K562 (cell line): ENCODE data around the gene MRPL55. TPM values are rescaled to one million over a fixed set of nuclear protein-coding genes. Genes with fewer than 3 reads are reported as not detected.

Experiments used
- ARNT ChIP-seq, 2 experiments: fragments of 450-650 bp; IDR thresholded peaks; 2 replicates each; pipeline ENCODE4 v1.6.1; 2016; ENCODE audit warnings: mild to moderate bottlenecking in 1 of 2
- ASH1L ChIP-seq: fragments of 450-650 bp; IDR thresholded peaks from 2 replicates; pipeline ENCODE4 v1.6.1; 2018; ENCODE audit warnings: borderline replicate concordance, mild to moderate bottlenecking, low read depth; ENCODE audit not compliant: partially characterized antibody
- CBFB ChIP-seq: sonication (generic); formaldehyde crosslinking; IDR thresholded peaks from 2 replicates; pipeline ENCODE4 v1.4.0; 2020; ENCODE audit warnings: mild to moderate bottlenecking, missing genetic modification reagents
- FOXA3 ChIP-seq, 2 experiments: fragments of 450-650 bp in 1 of 2; sonication (generic) in 1 of 2; formaldehyde crosslinking; IDR thresholded peaks in 1 of 2; conservative IDR thresholded peaks in 1 of 2; 2 replicates each; pipeline versions ENCODE4 v1.4.0 to v1.8.0; 2020 to 2022; ENCODE audit warnings: mild to moderate bottlenecking in 2 of 2, missing genetic modification reagents in 1 of 2
- GABPB2 ChIP-seq: fragments of 250-450 bp; sonication (Bioruptor Pico); conservative IDR thresholded peaks from 2 replicates; pipeline ENCODE4 v1.5.1; 2021; ENCODE audit warnings: mild to moderate bottlenecking
- HNRNPLL ChIP-seq: fragments of 200-400 bp; formaldehyde crosslinking; IDR thresholded peaks from 2 replicates; pipeline ENCODE4 v1.6.1; 2017; ENCODE audit warnings: low read length, low read depth, mild to moderate bottlenecking; ENCODE audit not compliant: poor library complexity, severe bottlenecking
- JUND ChIP-seq, 2 experiments: IDR thresholded peaks; 2 replicates in 1 of 2; 3 replicates in 1 of 2; pipeline ENCODE4 v1.6.1; 2011; ENCODE audit warnings: borderline replicate concordance in 2 of 2, low read depth in 2 of 2, low read length in 2 of 2, improper control_type of control experiment in 1 of 2, missing biosample characterization in 1 of 2, missing genetic modification characterization in 1 of 2, missing genetic modification reagents in 1 of 2
- NR2F6 ChIP-seq: fragments of 450-650 bp; formaldehyde crosslinking; IDR thresholded peaks from 2 replicates; pipeline ENCODE4 v1.4.0; 2020; ENCODE audit warnings: mild to moderate bottlenecking
- NR3C1 ChIP-seq: sonication (generic); formaldehyde crosslinking; IDR thresholded peaks from 2 replicates; pipeline ENCODE4 v1.8.1; 2022; ENCODE audit warnings: missing genetic modification reagents
- PHB ChIP-seq: fragments of 250-450 bp; sonication (Bioruptor Pico); IDR thresholded peaks from 2 replicates; pipeline ENCODE4 v1.5.0; 2021
- PHTF2 ChIP-seq: fragments of 250-450 bp; sonication (Bioruptor Pico); IDR thresholded peaks from 2 replicates; pipeline ENCODE4 v1.5.0; 2021; ENCODE audit warnings: mild to moderate bottlenecking
- POLR2AphosphoS5 ChIP-seq: IDR thresholded peaks from 2 replicates; pipeline ENCODE4 v1.6.1; 2011; ENCODE audit warnings: mild to moderate bottlenecking, low read depth, low read length, moderate library complexity; ENCODE audit not compliant: control insufficient read depth, insufficient read depth
- RB1 ChIP-seq: fragments of 450-650 bp; IDR thresholded peaks from 2 replicates; pipeline ENCODE4 v1.6.1; 2017; ENCODE audit warnings: low read depth, mild to moderate bottlenecking
- SAFB ChIP-seq: fragments of 200-400 bp; formaldehyde crosslinking; IDR thresholded peaks from 2 replicates; pipeline ENCODE4 v1.6.1; 2017; ENCODE audit warnings: low read depth, low read length, borderline replicate concordance
- TAL1 ChIP-seq: fragments of 450-650 bp; IDR thresholded peaks from 2 replicates; pipeline ENCODE4 v1.6.1; 2016; ENCODE audit warnings: mild to moderate bottlenecking
- ZC3H11A ChIP-seq: IDR thresholded peaks from 2 replicates; pipeline ENCODE4 v1.6.1; 2012; ENCODE audit warnings: low read depth, low read length, improper control_type of control experiment
- ZC3H4 ChIP-seq: sonication (generic); formaldehyde crosslinking; IDR thresholded peaks from 2 replicates; pipeline ENCODE4 v1.9.0; 2021; ENCODE audit warnings: missing genetic modification reagents, borderline replicate concordance
- ZNF146 ChIP-seq: IDR thresholded peaks from one replicate; pipeline ENCODE4 v1.6.1; 2018; ENCODE audit warnings: missing compliant biosample characterization; ENCODE audit not compliant: unreplicated experiment
- ZNF224 ChIP-seq: sonication (generic); formaldehyde crosslinking; IDR thresholded peaks from 2 replicates; pipeline ENCODE4 v1.8.0; 2022; ENCODE audit warnings: mild to moderate bottlenecking, missing genetic modification reagents
- ZNF274 ChIP-seq: IDR thresholded peaks from 2 replicates; pipeline ENCODE4 v1.6.1; 2011; ENCODE audit warnings: low read depth, mild to moderate bottlenecking, low read length, moderate library complexity, borderline replicate concordance
- ZNF436 ChIP-seq: fragments of 250-450, 450-650 bp; sonication (Bioruptor Pico); formaldehyde crosslinking; IDR thresholded peaks from 2 replicates; pipeline ENCODE4 v1.7.0; 2020; ENCODE audit warnings: mild to moderate bottlenecking
- ZNF76 ChIP-seq: fragments of 250-450 bp; sonication (Bioruptor Pico); IDR thresholded peaks from 2 replicates; pipeline ENCODE4 v1.4.0; 2020; ENCODE audit warnings: mild to moderate bottlenecking, moderate library complexity, borderline replicate concordance
- ZNF77 ChIP-seq: fragments of 250-450 bp; sonication (Bioruptor Pico); IDR thresholded peaks from 2 replicates; pipeline ENCODE4 v1.5.0; 2020
- ZZZ3 ChIP-seq: fragments of 450-650 bp; IDR thresholded peaks from 2 replicates; pipeline ENCODE4 v1.6.1; 2016; ENCODE audit warnings: antibody characterized with exemption, mild to moderate bottlenecking, moderate library complexity
- polyA plus RNA-seq, 8 experiments: library from polyadenylated mRNA; depleted of rRNA in 4 of 8; stranded (reverse) in 5 of 8; unstranded in 3 of 8; fragments of >200 nt; fragmentation: Nextera tagmentation in 2 of 8; fragmentation: Illumina TruSeq in 1 of 8; extraction: Ambion mirVana in 2 of 8; extraction: Trizol in 1 of 8; gene quantifications; 2 replicates each; pipeline versions ENCODE4 v1.2.1 to v1.2.3, GENCODE V29; 2011 to 2014; ENCODE audit warnings: inconsistent platforms in 1 of 8, missing spikeins in 1 of 8
- total RNA-seq, 7 experiments: library from RNA; depleted of rRNA in 6 of 7; stranded (reverse); fragments of >200 nt in 6 of 7; fragmentation: Illumina TruSeq in 2 of 7; extraction: Trizol in 2 of 7; gene quantifications; 2 replicates each; pipeline versions ENCODE4 v1.2.1 to v1.2.3, GENCODE V29; 2011 to 2021; ENCODE audit warnings: low replicate concordance in 1 of 7
- TF ChIP-seq, protein P1 (sequence below): sonication (generic); formaldehyde crosslinking; IDR thresholded peaks from 2 replicates; pipeline ENCODE4 v1.8.1; 2023; ENCODE audit warnings: mild to moderate bottlenecking, missing genetic modification reagents
- TF ChIP-seq, protein P2 (sequence below): IDR thresholded peaks from 2 replicates; pipeline ENCODE4 v1.6.1; 2011; ENCODE audit warnings: borderline replicate concordance, low read depth, mild to moderate bottlenecking, moderate library complexity, low read length; ENCODE audit not compliant: insufficient read depth, poor library complexity, severe bottlenecking

The MRPL55 gene
- total and polyA plus RNA-seq, 9 of the 15 experiments (the other 6 are each of a cell fraction or from before 2014, with no cell fraction given), result 34.9 to 228 (median 81.0) TPM

DNA sequence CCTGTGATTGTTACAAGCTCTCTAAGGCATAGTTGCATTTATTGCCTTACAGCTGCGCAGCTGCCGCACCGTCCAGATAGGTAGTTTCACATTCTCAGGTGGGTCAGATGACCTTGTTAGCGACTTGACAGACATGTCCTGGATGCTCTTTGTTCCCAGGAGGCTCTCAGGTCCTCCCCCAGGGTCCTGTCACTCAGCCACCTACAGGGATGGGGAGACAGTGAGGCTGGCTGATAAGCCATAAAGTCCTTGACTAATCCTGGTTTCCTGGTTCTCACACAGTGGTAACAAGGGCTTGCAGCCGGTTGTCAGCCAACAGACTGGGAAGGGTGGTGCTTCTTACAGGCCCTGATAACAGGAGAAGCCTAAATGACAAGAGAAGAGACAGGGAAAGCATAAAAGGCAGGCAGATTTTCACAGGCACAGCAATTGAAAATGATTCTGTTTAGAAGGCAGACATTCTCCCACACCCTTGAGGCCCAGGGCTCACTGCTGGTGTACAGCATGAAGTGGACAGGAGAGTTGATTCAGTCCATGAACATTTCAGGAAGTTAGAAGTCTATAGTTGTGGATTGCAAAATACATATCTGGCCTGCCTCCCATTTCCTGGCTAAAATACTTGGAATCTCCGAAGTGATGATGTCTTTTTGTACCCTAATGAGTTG lies 23.7 kb downstream of the MRPL55 start (continued):
- TF ChIP-seq, protein P1, sequence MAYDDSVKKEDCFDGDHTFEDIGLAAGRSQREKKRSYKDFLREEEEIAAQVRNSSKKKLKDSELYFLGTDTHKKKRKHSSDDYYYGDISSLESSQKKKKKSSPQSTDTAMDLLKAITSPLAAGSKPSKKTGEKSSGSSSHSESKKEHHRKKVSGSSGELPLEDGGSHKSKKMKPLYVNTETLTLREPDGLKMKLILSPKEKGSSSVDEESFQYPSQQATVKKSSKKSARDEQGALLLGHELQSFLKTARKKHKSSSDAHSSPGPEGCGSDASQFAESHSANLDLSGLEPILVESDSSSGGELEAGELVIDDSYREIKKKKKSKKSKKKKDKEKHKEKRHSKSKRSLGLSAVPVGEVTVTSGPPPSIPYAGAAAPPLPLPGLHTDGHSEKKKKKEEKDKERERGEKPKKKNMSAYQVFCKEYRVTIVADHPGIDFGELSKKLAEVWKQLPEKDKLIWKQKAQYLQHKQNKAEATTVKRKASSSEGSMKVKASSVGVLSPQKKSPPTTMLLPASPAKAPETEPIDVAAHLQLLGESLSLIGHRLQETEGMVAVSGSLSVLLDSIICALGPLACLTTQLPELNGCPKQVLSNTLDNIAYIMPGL (CRISPR knock-in tag), result no peak
- no peak for TF ChIP-seq ZZZ3
- peak; percentile 56 for TF ChIP-seq JUND (IDR thresholded peaks at IDR 0.05; ENCODE audit: borderline replicate concordance, low read depth, low read length)
- TF ChIP-seq JUND (tag; IDR thresholded peaks at IDR 0.05; ENCODE audit: borderline replicate concordance, low read depth, low read length), result no peak; the same call in 2 of the 3 replicates
- no peak for TF ChIP-seq ZNF146 (CRISPR knock-in tag)
- TF ChIP-seq ZC3H4 (CRISPR knock-in tag), result no peak
- no peak for TF ChIP-seq ZNF76 (CRISPR knock-in tag)
- TF ChIP-seq ZNF436, result no peak
- TF ChIP-seq GABPB2 (CRISPR knock-in tag), result no peak
- no peak for TF ChIP-seq ARNT (IDR thresholded peaks at IDR 0.05)
- no peak for TF ChIP-seq ZNF224
- peak in 1 of 2 experiments; percentile 55; a peak in 1 of 4 replicates for TF ChIP-seq FOXA3 (CRISPR knock-in tag; conservative IDR thresholded peaks at IDR 0.05 in 1 of 2, IDR thresholded peaks at IDR 0.05 in 1 of 2)
- no peak for TF ChIP-seq ZC3H11A
- no peak for TF ChIP-seq PHTF2 (CRISPR knock-in tag)
- peak; percentile 68 for TF ChIP-seq TAL1
- no peak for TF ChIP-seq CBFB (CRISPR knock-in tag)
- TF ChIP-seq ASH1L, result no peak
- TF ChIP-seq HNRNPLL, result peak; percentile 81
- no peak for TF ChIP-seq ZNF77 (CRISPR knock-in tag)
- TF ChIP-seq ZNF274, result no peak
- TF ChIP-seq SAFB, result no peak
- TF ChIP-seq, protein P2, sequence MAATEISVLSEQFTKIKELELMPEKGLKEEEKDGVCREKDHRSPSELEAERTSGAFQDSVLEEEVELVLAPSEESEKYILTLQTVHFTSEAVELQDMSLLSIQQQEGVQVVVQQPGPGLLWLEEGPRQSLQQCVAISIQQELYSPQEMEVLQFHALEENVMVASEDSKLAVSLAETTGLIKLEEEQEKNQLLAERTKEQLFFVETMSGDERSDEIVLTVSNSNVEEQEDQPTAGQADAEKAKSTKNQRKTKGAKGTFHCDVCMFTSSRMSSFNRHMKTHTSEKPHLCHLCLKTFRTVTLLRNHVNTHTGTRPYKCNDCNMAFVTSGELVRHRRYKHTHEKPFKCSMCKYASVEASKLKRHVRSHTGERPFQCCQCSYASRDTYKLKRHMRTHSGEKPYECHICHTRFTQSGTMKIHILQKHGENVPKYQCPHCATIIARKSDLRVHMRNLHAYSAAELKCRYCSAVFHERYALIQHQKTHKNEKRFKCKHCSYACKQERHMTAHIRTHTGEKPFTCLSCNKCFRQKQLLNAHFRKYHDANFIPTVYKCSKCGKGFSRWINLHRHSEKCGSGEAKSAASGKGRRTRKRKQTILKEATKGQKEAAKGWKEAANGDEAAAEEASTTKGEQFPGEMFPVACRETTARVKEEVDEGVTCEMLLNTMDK, result no peak
- no peak for TF ChIP-seq NR3C1
- TF ChIP-seq RB1, result peak; percentile 15; the same call in 1 of the 2 replicates
- no peak for TF ChIP-seq NR2F6 (CRISPR knock-in tag)
- TF ChIP-seq POLR2AphosphoS5, result peak; percentile 65
- TF ChIP-seq PHB (CRISPR knock-in tag), result no peak
